ENCODE measurements around the gene SRP14.

The SRP14 gene

GRCh38 chr15:40067921-40068624 lies 29.1 kb upstream of the SRP14 start:
- no peak for DNase-seq (ENCODE audit: low spot score)

DNA sequence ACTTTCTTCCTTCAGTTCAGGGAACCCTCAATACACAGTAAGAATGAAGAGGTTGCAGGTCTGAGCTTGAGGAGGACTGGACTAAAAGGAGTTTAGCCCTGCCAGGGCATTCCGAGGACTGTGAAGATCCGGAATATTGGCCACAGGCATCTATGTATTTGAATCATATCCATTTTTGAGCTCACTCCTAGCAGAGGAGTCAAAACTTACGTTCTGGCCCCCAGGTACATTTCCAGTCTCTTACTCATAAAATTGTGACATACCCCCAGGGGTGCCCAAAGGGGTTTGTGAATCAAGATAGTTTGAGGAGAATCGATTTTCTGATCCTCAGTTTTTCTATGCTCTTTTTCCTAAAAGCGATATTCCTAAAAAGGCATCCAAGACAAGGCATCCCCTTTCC lies 27.6 kb upstream of the SRP14 start:
- no peak for DNase-seq (ENCODE audit: low spot score)

DNA sequence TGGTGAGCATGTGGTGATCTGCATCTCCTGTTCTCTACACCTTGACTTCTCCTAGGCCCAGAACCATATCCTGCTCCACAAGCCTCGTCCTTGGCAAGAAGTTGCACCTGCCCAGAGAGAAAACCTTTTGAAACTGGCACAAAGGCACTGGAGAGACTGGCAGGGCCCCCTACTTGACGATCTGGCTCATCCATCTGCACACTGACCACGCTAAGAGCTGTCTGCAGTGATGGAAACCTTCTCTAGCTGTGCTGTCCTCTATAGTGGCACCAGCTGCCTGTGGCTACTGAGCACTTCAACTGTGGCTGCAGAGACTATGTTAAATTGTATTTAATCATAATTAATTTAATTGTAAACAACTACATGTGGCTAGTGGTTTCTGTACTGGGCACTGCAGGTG lies 26.2 kb upstream of the SRP14 start:
- DNase-seq (ENCODE audit: low spot score) = no peak

DNA sequence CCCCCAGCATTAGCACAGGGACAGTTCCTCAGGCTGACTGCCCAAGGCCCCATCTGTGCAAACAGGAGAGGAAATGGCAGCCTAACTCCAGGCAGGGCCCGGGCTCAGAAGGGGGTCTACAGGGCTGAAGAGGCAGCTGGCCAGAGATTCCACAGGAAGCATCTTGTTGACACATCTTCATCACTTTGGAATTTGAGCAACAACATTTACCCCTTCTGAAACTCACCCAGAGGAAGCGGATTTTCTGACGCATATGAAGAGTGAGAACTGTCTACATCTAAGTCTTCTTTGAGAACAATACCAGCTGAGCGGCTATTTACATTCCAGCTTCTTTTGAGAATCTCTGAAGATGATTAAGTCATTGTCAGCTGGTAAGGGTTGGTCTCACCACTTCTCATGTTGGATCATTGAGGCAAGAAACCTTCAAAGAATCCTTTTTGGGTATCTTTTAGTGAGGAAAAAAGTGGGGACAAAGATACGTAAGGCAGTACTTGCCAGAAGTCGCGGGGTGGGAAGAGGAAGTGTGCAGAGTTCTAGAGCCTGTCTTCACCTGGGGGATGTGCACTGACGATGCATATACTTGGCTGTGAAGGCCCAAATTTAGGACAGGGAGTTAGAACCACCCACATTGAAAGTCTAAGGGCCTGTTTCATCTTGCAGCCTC lies 25.4 kb upstream of the SRP14 start:
- DNase-seq (ENCODE audit: low spot score) = no peak

GRCh38 chr15:40063563-40064011 lies 24.6 kb upstream of the SRP14 start:
- DNase-seq (ENCODE audit: low spot score) = no peak

DNA sequence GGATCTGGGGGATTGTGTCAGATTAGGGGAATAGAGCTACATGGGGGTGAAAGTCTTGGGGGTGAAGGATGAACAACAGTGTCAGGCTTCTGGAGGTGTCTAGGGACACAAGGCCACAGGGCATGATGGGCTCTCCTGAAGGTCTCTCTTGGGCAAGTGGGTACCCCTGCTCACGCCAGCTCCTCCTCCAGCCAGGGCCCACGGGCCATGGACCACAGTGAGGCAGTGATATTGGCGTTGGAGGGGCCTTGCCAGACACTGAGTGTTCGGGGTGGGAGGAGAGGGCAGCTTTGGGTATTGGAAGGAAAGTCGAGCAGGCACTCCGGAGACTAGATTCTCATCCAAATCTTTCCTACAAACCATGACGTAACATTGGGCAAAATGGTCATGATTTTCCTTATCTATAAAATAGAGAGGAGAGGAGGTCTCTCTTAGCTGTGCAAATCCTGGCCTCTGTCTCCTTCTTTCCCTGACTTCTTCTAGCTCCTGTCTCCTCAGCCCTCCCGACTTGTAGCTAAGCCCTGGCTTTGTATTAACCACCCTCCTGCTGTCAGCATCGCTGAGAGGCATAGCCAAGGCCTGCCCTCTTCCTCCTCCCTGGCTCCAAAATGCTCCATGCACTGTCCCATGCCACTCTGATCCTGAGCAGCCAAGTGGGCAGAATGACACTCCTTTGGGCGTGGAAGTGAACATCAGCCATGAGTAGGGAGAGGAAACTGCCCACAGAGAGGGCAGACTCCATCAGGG lies 24.0 kb upstream of the SRP14 start:
- no peak for DNase-seq (ENCODE audit: low spot score)

GRCh38 chr15:40061212-40061901 lies 22.4 kb upstream of the SRP14 start:
- DNase-seq (ENCODE audit: low spot score) = no peak

DNA sequence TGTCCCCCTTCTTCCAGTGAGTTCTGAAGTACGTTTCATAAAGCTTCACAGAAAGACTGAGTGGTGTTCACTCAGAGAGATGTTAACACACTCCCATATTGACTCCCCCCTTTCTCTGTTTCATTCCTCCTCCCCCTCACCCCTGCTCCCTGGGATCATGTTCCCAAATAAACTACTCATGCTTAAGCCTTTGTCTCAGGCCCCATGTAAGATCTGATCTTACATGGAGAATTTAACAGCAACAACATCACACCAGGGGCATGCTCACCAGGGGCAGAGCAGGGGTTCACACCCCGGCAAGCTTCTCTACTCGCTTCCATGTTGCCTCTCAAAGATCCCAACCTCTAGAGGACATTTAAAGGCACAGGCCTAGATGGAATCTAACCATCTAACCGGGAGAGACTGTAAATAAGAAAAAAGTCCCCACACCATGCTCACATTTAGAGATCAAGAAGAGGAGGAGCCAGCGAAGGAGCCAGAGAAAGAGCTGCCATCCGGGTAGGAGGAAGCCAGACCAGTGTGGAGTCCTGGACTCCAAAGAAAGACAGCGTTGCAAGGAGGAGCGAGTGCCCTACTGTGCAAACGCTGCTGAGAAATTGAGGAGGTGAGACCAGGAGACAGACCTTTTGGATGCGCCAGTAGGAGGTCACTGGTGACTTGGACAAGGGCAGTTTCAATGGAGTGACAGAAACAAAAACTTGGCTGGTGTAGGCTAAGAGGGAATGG lies 21.4 kb upstream of the SRP14 start:
- no peak for DNase-seq (ENCODE audit: low spot score)

DNA sequence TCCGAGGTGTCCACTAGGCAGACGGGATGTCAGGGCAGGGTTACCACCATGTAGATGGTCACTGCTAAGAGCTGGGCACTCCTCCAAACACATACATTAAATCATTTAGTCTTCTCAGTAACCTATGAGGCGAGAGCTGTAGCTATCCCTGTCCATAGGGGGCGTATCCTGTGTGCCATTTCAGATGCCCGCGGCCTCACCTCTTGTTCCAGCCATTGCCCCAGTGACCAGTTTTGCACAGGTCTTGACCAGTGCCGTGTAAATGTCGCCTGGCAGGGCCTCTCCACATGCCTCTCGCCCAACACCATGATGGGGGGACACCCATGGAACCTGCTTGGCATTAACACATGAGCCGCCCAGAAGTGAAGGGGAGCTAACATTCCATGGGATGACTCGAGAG lies 20.8 kb upstream of the SRP14 start:
- no peak for DNase-seq (ENCODE audit: low spot score)

DNA sequence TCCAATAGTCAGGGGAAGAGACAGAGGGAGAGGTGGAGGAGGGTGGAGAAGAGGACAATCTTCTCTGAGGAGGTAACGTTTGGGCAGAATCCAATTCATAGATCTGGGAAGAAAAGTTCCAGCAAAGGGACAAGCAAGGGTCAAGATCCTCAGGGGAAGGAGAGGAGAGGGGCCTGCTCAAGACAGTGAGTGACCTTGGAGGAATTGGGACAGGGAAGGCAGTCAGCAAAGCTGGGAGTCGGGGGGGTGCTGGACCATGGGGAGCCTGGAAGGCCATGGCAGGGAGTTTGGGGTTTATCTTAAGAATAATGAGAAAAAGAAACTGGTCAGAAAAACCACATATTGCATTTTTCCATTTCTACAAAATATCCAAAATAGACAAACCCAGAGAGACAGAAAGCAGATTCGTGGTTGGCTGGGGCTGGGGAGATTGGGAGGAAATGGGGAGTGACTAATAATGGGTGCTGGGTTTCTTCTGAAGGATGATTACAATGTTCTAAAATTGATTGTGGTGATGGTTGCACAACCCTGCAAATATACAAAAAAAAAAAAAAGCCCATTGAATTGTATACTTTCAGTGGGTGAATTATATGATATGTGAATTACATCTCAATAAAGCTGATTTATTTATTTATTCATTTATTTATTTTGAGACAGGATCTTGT lies 19.6 kb upstream of the SRP14 start:
- DNase-seq (ENCODE audit: low spot score) = no peak

- DNase-seq (ENCODE audit: low spot score) = no peak
Observed at GRCh38 chr15:40055576-40056293, 16.8 kb upstream of the SRP14 start.

GRCh38 chr15:40054855-40055575 lies 16.0 kb upstream of the SRP14 start:
- DNase-seq (ENCODE audit: low spot score) = no peak

GRCh38 chr15:40054605-40054854 lies 15.5 kb upstream of the SRP14 start:
- DNase-seq (ENCODE audit: low spot score) = no peak

- no peak for DNase-seq (ENCODE audit: low spot score)
Observed at GRCh38 chr15:40053831-40054604, 15.0 kb upstream of the SRP14 start.

GRCh38 chr15:40053079-40053830 lies 14.3 kb upstream of the SRP14 start:
- DNase-seq (ENCODE audit: low spot score) = no peak

GRCh38 chr15:40052604-40053003 lies 13.6 kb upstream of the SRP14 start:
- no peak for DNase-seq (ENCODE audit: low spot score)

DNA sequence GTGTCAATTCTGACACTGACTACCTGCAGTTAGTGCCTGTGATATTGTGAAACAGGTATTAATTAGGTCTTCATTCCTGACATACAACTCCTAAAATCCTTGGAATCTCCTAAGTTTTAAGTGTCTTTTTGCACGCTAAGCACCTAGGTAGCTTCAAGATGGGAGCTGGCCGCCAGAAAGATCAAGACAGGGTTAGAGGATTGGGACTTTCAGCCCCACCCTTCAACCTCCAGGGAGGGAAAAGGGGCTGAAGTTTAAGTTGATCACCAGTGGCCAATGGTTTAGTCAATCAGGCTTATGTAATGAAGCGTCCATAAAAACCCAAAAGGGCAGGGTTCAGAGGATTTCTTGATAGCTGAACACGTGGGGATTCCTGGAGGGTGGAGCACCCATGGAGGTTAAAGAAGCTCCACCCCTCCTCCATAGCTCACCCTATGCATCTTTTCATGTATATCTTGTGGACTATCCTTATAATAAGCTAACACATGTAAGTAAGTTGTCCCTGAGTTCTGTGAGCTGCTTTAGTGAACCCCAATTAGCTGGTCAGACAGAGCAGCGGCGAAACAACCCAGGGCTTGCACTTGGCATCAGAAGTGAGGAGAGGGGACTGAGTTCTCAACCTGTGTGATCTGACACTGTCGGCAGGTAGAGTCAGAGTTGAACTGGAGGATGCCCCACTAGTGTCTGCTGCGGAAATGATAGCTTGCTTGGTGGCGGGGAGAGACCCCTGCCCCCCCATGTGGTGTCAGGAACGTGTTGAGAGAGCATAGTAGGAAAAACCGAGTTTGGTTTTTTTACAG lies 12.8 kb upstream of the SRP14 start:
- no peak for DNase-seq (ENCODE audit: low spot score)
